GM12892 (cell line): ENCODE data around the gene DDX25.

Experiments
- POLR2A ChIP-seq: IDR thresholded peaks from 2 replicates; pipeline ENCODE4 v1.6.1; 2011; ENCODE audit warnings: low read depth, low read length, control low read depth
- POLR2AphosphoS5 ChIP-seq: IDR thresholded peaks from 2 replicates; pipeline ENCODE4 v1.6.1; 2011; ENCODE audit warnings: low read depth, low read length, control low read depth
- TAF1 ChIP-seq: IDR thresholded peaks from 2 replicates; pipeline ENCODE4 v1.6.1; 2011; ENCODE audit warnings: low read depth, mild to moderate bottlenecking, control low read depth, low read length, borderline replicate concordance

DNA sequence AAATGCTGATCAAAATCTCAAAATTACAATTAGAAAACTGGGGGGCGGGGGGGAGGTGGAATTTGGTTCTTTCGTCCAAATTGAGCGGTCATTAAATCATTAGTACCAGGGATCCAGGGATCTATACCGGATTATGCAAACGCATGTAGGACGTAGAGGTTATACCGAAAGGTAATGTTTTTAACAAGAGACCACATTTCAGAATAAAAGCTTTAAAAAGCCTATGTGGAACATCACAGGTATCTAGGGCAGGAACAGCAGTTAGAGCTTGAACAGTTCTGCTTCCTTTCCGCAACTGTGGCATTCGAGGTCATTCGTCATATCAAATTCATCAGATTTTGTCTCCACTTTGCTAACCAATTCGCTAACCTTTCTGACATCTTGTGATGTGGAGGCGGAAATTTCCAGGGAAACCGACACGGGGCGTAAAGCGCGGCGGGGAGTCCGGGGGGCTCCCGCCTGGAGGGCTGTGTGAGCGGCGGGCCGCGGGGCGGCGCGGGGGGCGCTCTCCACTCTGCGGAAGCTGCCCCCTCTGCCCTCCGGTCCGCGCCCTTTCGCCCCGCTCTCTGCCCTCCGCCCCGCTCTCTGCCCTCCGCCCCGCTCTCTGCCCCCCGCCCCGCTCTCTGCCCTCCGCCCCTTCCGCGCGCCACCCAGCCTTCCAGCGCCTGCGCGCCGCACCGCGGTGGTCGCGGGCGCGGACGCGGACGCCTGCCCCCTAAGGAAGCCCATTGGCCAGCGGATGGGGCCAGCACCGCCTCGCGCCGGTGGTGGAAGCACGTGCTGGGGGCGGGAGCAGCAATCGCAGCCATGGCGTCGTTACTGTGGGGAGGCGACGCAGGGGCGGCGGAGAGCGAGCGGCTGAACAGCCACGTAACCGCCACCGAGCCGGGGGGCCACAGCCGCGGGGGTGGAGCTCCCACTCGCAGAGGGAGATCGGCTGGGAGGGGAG, at the start of gene DDX25:
- TF ChIP-seq POLR2A (no peak), POLR2AphosphoS5 (no peak), TAF1 (no peak)
